GM18511 (cell line): ENCODE measurements around the gene SEPTIN6.

Source experiments
- ATAC-seq: cut with Tn5 transposase; IDR thresholded peaks from one replicate; pipeline ENCODE4 v1.9.1; 2021; ENCODE audit warnings: mild to moderate bottlenecking, moderate library complexity; ENCODE audit not compliant: unreplicated experiment

The SEPTIN6 gene

GRCh38 chrX:119693040-119693995, at the start of gene SEPTIN6:
Gene SEPTIN6, minus strand, starts transcription at chrX:119693168. Its CDS starts 63 bp downstream, at chrX:119693105.
- ATAC-seq, result peak; percentile 70

DNA sequence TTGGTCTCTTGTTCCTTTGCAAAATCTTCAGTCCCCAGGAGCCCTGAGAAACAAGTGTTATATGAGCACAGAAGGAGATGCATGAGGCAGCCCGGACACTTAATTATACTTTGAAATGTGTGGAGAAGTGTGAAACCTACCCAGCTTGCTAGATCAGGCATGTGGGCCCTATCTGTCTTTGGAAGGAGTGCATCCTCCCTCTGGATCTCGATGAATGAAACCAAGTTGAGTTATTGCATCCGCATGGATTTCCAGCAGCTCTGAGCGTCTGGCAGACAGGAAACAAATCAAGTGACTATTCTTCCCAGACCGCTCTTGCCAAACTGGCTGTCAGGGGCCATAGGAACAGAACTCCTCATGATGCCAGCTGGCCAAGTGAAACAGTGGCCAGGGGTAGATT, 45.8 kb upstream of the SEPTIN6 start:
- no peak for ATAC-seq

- no peak for ATAC-seq
Measured at GRCh38 chrX:119736206-119736764, 43.3 kb upstream of the SEPTIN6 start.

- ATAC-seq, result no peak
Measured at GRCh38 chrX:119735467-119735866, 42.5 kb upstream of the SEPTIN6 start.

DNA sequence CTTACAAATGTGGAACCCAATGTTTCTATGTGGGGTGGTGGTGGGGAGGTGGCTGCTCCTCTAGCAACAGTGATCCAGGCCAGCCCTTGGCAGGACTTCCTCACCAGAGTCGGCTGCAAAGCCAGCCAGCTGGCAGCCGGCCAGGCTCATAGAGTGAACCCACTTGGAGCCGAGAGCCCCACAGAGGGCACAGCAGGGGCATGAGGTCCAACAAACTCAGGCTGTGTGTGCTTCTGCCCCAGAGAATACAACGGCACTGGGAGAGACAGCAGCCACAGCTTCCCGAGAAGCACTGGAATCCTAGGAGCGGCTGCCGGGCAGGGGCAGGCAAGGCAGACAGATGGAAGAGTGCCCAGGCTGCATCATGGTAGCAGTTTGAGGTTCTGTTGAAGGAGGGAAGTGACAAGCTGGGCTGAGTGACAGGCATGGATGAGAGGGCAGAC, 42.0 kb upstream of the SEPTIN6 start:
- no peak for ATAC-seq

- ATAC-seq, result no peak
Measured at GRCh38 chrX:119729408-119730201, 36.6 kb upstream of the SEPTIN6 start.

DNA sequence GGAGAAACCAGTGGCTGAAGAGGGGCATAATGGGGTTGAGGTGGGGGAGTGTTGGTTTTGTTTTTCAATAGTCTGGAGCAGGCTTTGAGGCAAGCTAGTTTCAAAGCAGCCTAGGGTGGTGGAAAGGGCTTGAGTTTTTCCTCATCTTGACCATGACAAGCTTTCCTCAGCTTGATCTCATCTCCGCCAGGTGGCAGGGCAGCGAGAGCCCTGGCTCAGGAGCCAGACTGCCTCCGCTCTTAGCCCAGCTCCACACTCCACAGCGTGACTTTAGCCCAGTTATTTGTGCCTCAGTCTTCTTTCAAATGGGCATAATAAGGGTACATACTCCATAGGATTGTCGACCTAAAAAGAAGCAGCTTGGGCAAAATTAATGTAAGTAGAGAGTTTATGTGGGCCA, 35.5 kb upstream of the SEPTIN6 start:
- no peak for ATAC-seq

DNA sequence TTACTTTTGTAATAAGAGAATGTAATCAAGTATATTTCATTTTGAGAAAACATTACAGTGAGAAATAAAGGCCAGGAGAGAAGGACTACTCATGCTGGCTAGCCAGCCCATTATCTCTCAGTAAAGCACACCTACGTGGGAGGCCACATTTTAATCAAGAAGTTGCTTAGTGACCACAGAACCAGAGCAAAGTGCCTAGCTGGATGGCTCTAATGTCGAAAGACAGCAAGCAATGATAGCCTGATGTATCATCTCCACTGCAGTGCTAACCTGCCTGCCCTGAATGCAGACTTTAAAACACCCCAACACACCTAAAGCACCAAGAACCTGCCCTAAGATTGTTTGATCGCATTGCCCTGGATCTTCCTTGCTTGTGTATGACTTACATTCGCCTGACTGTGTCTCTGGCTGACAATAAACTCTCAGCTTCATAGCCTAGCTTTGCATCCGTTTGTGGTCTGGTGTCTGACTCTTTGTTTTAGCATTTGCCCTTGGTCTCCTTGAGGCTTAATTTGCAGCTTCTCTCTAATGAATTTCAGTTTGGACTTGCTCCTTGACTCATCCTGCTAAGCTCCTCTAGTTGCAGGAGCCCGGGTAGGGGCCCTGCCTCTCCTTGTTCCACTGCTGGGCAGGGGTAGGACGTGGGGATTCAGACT, 34.1 kb upstream of the SEPTIN6 start:
- no peak for ATAC-seq

GRCh38 chrX:119721926-119722325, 29.0 kb upstream of the SEPTIN6 start:
- no peak for ATAC-seq

- no peak for ATAC-seq
Measured at GRCh38 chrX:119721487-119721886, 28.5 kb upstream of the SEPTIN6 start.

GRCh38 chrX:119709630-119710029, 16.7 kb upstream of the SEPTIN6 start:
- no peak for ATAC-seq

GRCh38 chrX:119708936-119709335, 16.0 kb upstream of the SEPTIN6 start:
- ATAC-seq, result no peak

- ATAC-seq, result peak; percentile 57
Measured at GRCh38 chrX:119706616-119707015, 13.6 kb upstream of the SEPTIN6 start.

DNA sequence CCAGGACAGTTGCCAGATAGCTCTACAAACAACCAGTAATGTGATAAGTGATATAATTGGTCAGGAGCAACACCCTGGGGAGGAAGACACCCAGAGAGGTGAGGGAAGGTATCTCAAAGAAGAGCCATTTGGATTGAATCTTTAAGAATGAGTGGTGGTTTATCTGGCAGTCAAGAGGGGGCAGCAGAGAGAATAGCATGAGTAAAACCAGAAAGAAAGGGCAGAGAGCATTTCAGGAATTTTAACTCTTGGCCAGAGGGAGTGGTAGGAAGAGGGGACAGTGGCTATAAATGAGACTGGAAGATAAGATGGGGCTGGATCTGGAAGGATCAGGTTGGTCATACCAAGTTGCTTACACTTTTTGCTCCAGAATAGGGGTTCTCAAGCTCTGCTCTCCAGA, 5.9 kb upstream of the SEPTIN6 start:
- ATAC-seq, result no peak

GRCh38 chrX:119696251-119696890, 3.4 kb upstream of the SEPTIN6 start:
- ATAC-seq, result no peak

DNA sequence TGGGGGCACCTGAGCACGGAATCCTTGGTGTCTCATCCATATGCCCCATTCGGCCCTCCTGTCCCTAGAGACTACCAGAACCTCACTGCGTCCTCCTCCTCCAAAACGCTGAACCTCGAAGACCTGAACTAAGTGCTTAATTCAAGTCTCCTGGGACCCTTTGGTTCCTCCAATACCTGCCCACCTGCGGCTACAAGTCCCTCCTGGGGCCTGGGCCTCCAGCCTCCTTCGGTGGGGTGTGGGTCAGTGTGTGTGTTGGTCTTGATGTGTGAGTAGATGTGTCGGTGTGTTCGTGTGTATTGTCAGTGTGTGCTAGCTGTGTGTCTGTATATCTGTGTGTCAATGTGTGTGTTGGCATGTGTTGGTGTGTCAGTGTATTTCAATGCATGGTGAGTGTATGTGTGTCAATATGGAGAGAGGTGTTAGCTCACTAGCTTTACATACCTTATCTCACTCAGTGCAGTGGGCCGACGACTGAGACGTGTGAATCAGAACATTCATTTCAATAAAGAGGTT, 2.6 kb upstream of the SEPTIN6 start:
- ATAC-seq, result no peak

DNA sequence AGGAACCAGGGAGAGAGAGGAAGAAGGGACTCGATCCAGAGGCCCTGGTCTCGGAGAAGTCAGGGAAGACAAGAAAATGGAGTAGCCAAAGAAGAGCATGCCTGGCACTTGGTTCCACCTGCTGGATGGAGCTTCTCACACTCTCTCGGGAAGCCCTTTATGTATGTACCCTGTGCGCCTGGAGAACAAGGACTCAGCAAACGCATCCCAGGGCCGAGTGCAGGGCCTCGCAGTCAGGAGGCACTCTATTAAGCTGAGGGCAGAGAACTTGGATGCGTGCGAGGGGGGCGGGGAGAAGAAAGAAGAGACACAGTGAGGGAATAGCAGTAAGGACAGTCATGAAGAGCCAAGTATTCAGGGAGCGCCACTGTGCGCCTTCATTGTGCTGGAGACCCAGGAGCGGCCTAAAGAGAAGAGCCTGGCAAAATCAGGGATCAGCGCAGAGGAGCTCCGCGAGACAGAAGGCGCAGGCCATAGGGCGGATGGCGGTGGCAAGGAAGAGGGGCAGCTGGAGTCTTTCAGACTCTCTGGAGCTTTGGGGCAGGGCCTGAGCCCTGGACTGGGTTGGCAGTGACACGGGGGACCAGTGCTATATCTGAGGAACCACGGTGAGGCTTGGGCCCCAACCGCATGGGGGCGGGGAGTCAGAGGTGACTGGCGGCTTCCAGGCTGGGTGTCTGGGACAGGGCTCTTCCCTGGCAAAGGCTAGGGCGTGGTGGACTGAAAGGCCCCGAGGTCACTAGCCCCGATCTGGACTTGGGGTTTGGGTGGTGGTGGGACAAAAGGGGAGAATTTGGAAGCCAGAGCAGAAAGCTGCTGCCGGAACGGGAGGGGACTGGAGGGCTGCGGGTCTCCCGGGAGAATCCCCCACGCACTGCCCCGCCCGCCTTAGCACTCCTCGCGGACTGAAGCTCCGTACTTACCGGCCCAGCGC, 1.9 kb upstream of the SEPTIN6 start:
- ATAC-seq, result no peak

DNA sequence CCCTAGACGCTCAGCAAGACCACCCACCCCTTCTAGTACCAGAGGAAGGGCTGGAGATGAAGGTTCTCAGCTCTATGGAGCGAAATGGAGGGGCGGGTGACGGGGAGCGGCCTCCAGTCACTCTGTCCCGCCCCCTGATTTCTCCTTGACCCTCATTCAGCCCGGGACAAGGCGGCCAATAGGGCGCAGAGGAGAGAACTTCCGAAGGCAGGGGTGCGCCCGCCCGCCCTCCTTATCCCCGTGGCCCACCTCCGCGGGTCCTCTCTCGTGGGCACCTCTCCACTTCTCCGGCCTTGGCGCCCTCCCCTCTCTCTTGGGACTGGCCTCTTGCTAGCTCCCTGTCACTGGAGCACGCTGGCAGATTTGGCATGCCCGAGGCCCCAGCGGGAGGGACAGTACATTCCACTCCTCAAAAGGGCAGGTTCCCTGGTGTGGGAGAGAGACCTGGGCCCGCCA, 1.1 kb upstream of the SEPTIN6 start:
- ATAC-seq, result no peak
